H1 (cell line): Measurements from ENCODE around the gene SMARCA2. TPM values are rescaled to one million over a fixed set of nuclear protein-coding genes. Genes with fewer than 3 reads are reported as not detected.
A peak's percentile ranks its signal among the peaks of the same experiment; 100 is the strongest.

Experiments used
- CTCF ChIA-PET: fragments of 300-600 bp; sonication (Branson Sonifier 250); formaldehyde crosslinking; loops from one replicate; lab custom pipeline; 2021; ENCODE audit not compliant: partially characterized antibody; lab: Charles Lee
- POLR2A ChIA-PET: fragments of 300-600 bp; sonication (Branson Sonifier 250); formaldehyde crosslinking; loops from one replicate; lab custom pipeline; 2021; ENCODE audit warnings: inconsistent platforms; ENCODE audit not compliant: partially characterized antibody; lab: Charles Lee
- DNase-seq, 2 experiments: peaks; one replicate each; pipeline versions ENCODE4 v3.0.0 to v3.0.0-alpha.2; 2010 to 2022; ENCODE audit warnings: low spot score in 2 of 2, low read depth in 1 of 2, mixed read lengths in 1 of 2
- FAIRE-seq: peaks from 2 replicates; lab custom pipeline; 2011; peaks lifted over from hg19 to GRCh38; lab: Jason Lieb, UNC
- H2AFZ ChIP-seq: 2 replicates; pipeline ENCODE4 v1.8.1; 2012; ENCODE audit warnings: low read length, inconsistent platforms
- H2AK5ac ChIP-seq: 2 replicates; pipeline ENCODE4 v1.6.1; 2013; ENCODE audit warnings: low read depth, low read length
- H2BK120ac ChIP-seq: replicated peaks from 2 replicates; pipeline ENCODE3; 2013; ENCODE audit warnings: low read depth, low read length, inconsistent platforms
- H2BK12ac ChIP-seq: 2 replicates; pipeline ENCODE4 v1.6.1; 2013; ENCODE audit warnings: low read depth, low read length
- H2BK15ac ChIP-seq: 2 replicates; pipeline ENCODE4 v1.6.1; 2013; ENCODE audit warnings: low read length
- H2BK20ac ChIP-seq: 2 replicates; pipeline ENCODE4 v1.6.1; 2013; ENCODE audit warnings: low read length
- H2BK5ac ChIP-seq: 2 replicates; pipeline ENCODE4 v1.6.1; 2013; ENCODE audit warnings: low read depth, low read length
- H3K14ac ChIP-seq: 2 replicates; pipeline ENCODE4 v1.6.1; 2013; ENCODE audit warnings: inconsistent platforms; ENCODE audit not compliant: insufficient read length
- H3K18ac ChIP-seq: 2 replicates; pipeline ENCODE4 v1.6.1; 2013; ENCODE audit warnings: low read length; ENCODE audit errors: extremely low read depth
- H3K23ac ChIP-seq: 2 replicates; pipeline ENCODE4 v1.6.1; 2013; ENCODE audit warnings: inconsistent platforms; ENCODE audit not compliant: insufficient read length
- H3K23me2 ChIP-seq: 2 replicates; pipeline ENCODE4 v1.6.1; 2013; ENCODE audit warnings: low read depth, low read length
- H3K27ac ChIP-seq: 2 replicates; pipeline ENCODE4 v1.6.1; 2011; ENCODE audit warnings: low read depth, low read length, inconsistent platforms
- H3K27me3 ChIP-seq, 4 experiments: replicated peaks in 1 of 4; 1 replicate in 1 of 4; 2 replicates in 3 of 4; pipeline versions ENCODE4 v1.6.1 to v1.8.1; 2011 to 2013; ENCODE audit warnings: low read length in 3 of 4, mild to moderate bottlenecking in 3 of 4, inconsistent platforms in 2 of 4, mixed read lengths in 2 of 4, moderate library complexity in 1 of 4; ENCODE audit not compliant: control insufficient read depth in 3 of 4, insufficient read depth in 3 of 4; ENCODE audit errors: extremely low read depth in 1 of 4
- H3K36me3 ChIP-seq, 4 experiments: 2 replicates each; pipeline versions ENCODE4 v1.6.1 to v1.8.1; 2011 to 2013; ENCODE audit warnings: mild to moderate bottlenecking in 4 of 4, low read length in 3 of 4, moderate library complexity in 2 of 4, control low read depth in 1 of 4, inconsistent platforms in 1 of 4; ENCODE audit not compliant: insufficient read depth in 4 of 4, control insufficient read depth in 2 of 4
- H3K4ac ChIP-seq: replicated peaks from 2 replicates; pipeline ENCODE3; 2013; ENCODE audit warnings: low read length, low read depth, mixed read lengths, inconsistent platforms; ENCODE audit not compliant: insufficient read length
- H3K4me1 ChIP-seq, 4 experiments: replicated peaks in 1 of 4; 1 replicate in 1 of 4; 2 replicates in 3 of 4; pipeline versions ENCODE4 v1.6.1 to v1.8.1; 2011 to 2013; ENCODE audit warnings: low read length in 3 of 4, inconsistent platforms in 2 of 4, mixed read lengths in 1 of 4; ENCODE audit not compliant: insufficient read depth in 4 of 4, control insufficient read depth in 3 of 4
- H3K4me2 ChIP-seq, 2 experiments: 2 replicates each; pipeline versions ENCODE4 v1.6.1 to v1.8.1; 2011 to 2013; ENCODE audit warnings: low read depth in 2 of 2, low read length in 2 of 2, control low read depth in 1 of 2, inconsistent platforms in 1 of 2, mild to moderate bottlenecking in 1 of 2; ENCODE audit not compliant: insufficient read depth in 1 of 2
- H3K4me3 ChIP-seq, 4 experiments: fragments of 200-600, 300-600 bp in 1 of 4; sonication (generic), shearing (Covaris generic), sonication (Bioruptor Twin) in 1 of 4; 2 replicates each; pipeline versions ENCODE4 v1.5.1 to v1.8.1; 2011 to 2016; ENCODE audit warnings: low read length in 4 of 4, low read depth in 3 of 4, control low read depth in 2 of 4, inconsistent platforms in 2 of 4, mild to moderate bottlenecking in 2 of 4, mixed read lengths in 1 of 4, moderate library complexity in 1 of 4; ENCODE audit not compliant: insufficient read depth in 2 of 4; ENCODE audit errors: extremely low read depth in 1 of 4
- H3K56ac ChIP-seq: replicated peaks from 2 replicates; pipeline ENCODE3; 2013; ENCODE audit warnings: low read depth, mild to moderate bottlenecking, mixed read lengths, low read length, inconsistent platforms; ENCODE audit not compliant: insufficient read length
- H3K79me1 ChIP-seq: 2 replicates; pipeline ENCODE4 v1.6.1; 2013; ENCODE audit warnings: low read depth, low read length, control low read depth
- H3K79me2 ChIP-seq, 2 experiments: 2 replicates each; pipeline versions ENCODE4 v1.6.1 to v1.8.1; 2012 to 2013; ENCODE audit warnings: low read length in 2 of 2, mild to moderate bottlenecking in 2 of 2, inconsistent platforms in 1 of 2; ENCODE audit not compliant: insufficient read depth in 2 of 2, control insufficient read depth in 1 of 2
- H3K9ac ChIP-seq, 4 experiments: replicated peaks in 1 of 4; 1 replicate in 1 of 4; 2 replicates in 3 of 4; pipeline versions ENCODE4 v1.6.1 to v1.8.1; 2011 to 2013; ENCODE audit warnings: low read depth in 3 of 4, low read length in 3 of 4, control low read depth in 2 of 4, mild to moderate bottlenecking in 2 of 4, moderate library complexity in 2 of 4, inconsistent platforms in 1 of 4; ENCODE audit errors: extremely low read depth in 1 of 4
- H3K9me3 ChIP-seq, 2 experiments: 2 replicates each; pipeline versions ENCODE4 v1.6.1 to v1.8.1; 2012 to 2013; ENCODE audit warnings: mild to moderate bottlenecking in 2 of 2, moderate library complexity in 2 of 2, control low read depth in 1 of 2, inconsistent platforms in 1 of 2, low read depth in 1 of 2, low read length in 1 of 2, mixed read lengths in 1 of 2; ENCODE audit not compliant: insufficient read depth in 2 of 2
- H4K20me1 ChIP-seq, 2 experiments: replicated peaks in 1 of 2; 2 replicates each; pipeline versions ENCODE3 to v1.8.1; 2011 to 2013; ENCODE audit warnings: inconsistent platforms in 2 of 2, low read length in 2 of 2, mild to moderate bottlenecking in 1 of 2; ENCODE audit not compliant: insufficient read depth in 2 of 2, control insufficient read depth in 1 of 2
- H4K5ac ChIP-seq: 2 replicates; pipeline ENCODE4 v1.6.1; 2013; ENCODE audit warnings: low read length, low read depth, mixed read lengths, inconsistent platforms; ENCODE audit not compliant: insufficient read length
- H4K8ac ChIP-seq: 2 replicates; pipeline ENCODE4 v1.8.0; 2013; ENCODE audit warnings: mild to moderate bottlenecking, moderate library complexity, low read length, inconsistent platforms; ENCODE audit not compliant: insufficient read depth; ENCODE audit errors: extremely low read depth
- H4K91ac ChIP-seq: replicated peaks from 2 replicates; pipeline ENCODE3; 2013; ENCODE audit warnings: low read length, mixed read lengths, inconsistent platforms; ENCODE audit not compliant: insufficient read length
- JUN ChIP-seq: IDR thresholded peaks from 2 replicates; pipeline ENCODE4 v1.6.1; 2011; ENCODE audit warnings: low read depth, mild to moderate bottlenecking, improper control_type of control experiment, low read length
- SIX5 ChIP-seq: IDR thresholded peaks from 2 replicates; pipeline ENCODE4 v1.6.1; 2011; ENCODE audit warnings: mild to moderate bottlenecking, low read depth, low read length
- WGBS, 2 experiments: shearing (Covaris generic) in 1 of 2; methylation state at CpG; one replicate each; pipeline versions ENCODE4 v1.1.6 to v1.1.7; 2013 to 2015; ENCODE audit warnings: low lambda C conversion rate in 2 of 2, mixed read lengths in 2 of 2, inconsistent platforms in 1 of 2, low coverage in 1 of 2, missing lambda C conversion rate in 1 of 2; ENCODE audit not compliant: insufficient replicate concordance in 2 of 2, insufficient coverage in 1 of 2, insufficient read length in 1 of 2; ENCODE audit errors: extremely low coverage in 1 of 2, missing lambda C conversion rate in 1 of 2; 5-methylcytosine and 5-hydroxymethylcytosine counted together
- polyA plus RNA-seq, 7 experiments: library from polyadenylated mRNA; depleted of rRNA in 3 of 7; stranded (reverse) in 5 of 7; unstranded in 2 of 7; fragments of >200 nt in 5 of 7; fragments of 200-250 nt in 2 of 7; gene quantifications; 1 replicate in 5 of 7; 2 replicates in 1 of 7; 4 replicates in 1 of 7; pipeline versions ENCODE4 v1.2.1 to v1.2.3, GENCODE V29; 2011 to 2013; ENCODE audit warnings: missing spikeins in 2 of 7, mixed read lengths in 2 of 7
- total RNA-seq: library from RNA; stranded (reverse); fragmentation: NEBNext Ultra II Directional; extraction: Animal tissue kit (Norgen Biotek cat#: 25700); gene quantifications from 2 replicates; pipeline ENCODE4 v1.2.1, GENCODE V29; 2021

SMARCA2 gene
- total and polyA plus RNA-seq, 2 of the 8 experiments (the other 6 are each of a cell fraction or from before 2014, with no cell fraction given): 6.3 to 21.7 TPM

DNA sequence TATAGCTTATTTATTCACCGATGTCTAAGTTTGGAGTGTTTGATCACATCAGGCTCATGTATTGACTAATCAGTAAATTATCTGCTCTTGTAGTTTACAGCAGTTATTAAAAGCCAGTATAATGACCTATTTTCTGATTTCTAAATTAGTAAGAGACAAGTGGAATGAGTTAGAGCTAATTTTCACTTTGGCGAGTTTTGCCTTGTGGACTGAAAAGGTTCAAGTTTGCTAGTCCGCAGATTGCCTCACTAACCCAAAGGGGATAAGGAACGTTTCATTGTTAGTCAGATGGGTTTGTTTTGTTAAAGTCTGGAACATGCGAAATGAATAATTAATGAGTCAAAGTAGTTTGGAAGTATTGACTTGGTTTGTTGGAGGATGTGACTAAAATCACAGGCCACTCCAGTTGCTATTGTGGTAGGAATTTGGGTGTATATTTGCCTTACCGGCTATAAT, 40.1 kb downstream of the SMARCA2 start:
- no peak overlapping the region for H3K23ac ChIP-seq
- no peak overlapping the region for H3K27ac ChIP-seq
- CTCF ChIA-PET: interaction anchor here (0.6 to 2.4 kb wide), 4 partner anchors 11 to 183 kb away, joined by 3 to 8 read pairs (median 4); no protein-coding TSS in a partner anchor
- no peak overlapping the region for H3K9ac ChIP-seq
- no peak overlapping the region for H3K4ac ChIP-seq
- no peak overlapping the region for H3K4me2 ChIP-seq
- H3K4me1 ChIP-seq: no peaks in the 10 kb centered on the region
- no peak for DNase-seq
- H4K91ac ChIP-seq: no peak overlapping the region
- H3K36me3 ChIP-seq: no peaks in the 10 kb centered on the region
- no peak overlapping the region for H3K56ac ChIP-seq
- no peak overlapping the region for H3K14ac ChIP-seq
- FAIRE-seq: peak; percentile 62
- no peak overlapping the region for H4K5ac ChIP-seq
- H2BK120ac ChIP-seq: no peak overlapping the region
- no peak overlapping the region for H3K18ac ChIP-seq
- no peak overlapping the region for H4K8ac ChIP-seq
- H2BK20ac ChIP-seq: no peak overlapping the region
- no peak overlapping the region for H2BK5ac ChIP-seq
- H4K20me1 ChIP-seq: no peaks in the 10 kb centered on the region
- no peaks in the 10 kb centered on the region for H3K79me2 ChIP-seq
- no peak overlapping the region for H2BK12ac ChIP-seq
- no peak overlapping the region for H3K4me3 ChIP-seq
- no peak overlapping the region for H2BK15ac ChIP-seq
- H3K79me1 ChIP-seq: no peaks in the 10 kb centered on the region
- 90% methylated on average over 6 of the region's 6 CpGs; no CpG with 5 or more reads in 1 of the 2 experiments for WGBS, 2 experiments
- POLR2A ChIA-PET: interaction anchor here (1.1 kb wide), 1 partner anchor 11 kb away, joined by 3 read pairs; no protein-coding TSS in a partner anchor
- H3K23me2 ChIP-seq: no peaks in the 10 kb centered on the region
- no peak overlapping the region for H2AK5ac ChIP-seq
- no peaks in the 10 kb centered on the region for H3K9me3 ChIP-seq
- H3K27me3 ChIP-seq: no peaks in the 10 kb centered on the region
- no peak overlapping the region for H2AFZ ChIP-seq
- TF ChIP-seq JUN: no peak
- no peak for TF ChIP-seq SIX5
